ENCODE results near the gene NOXO1. TPM values are rescaled to one million over a fixed set of nuclear protein-coding genes. Genes with fewer than 3 reads are reported as not detected.

Gene NOXO1
- 1.3 and 1.7 TPM in 2 replicates for total RNA-seq (2021)
- long read RNA-seq, partial matches to known transcripts: 1 of 1 reads
- long read RNA-seq, other reads (novel, unspliced or antisense): 0 of 1 reads

- Mint-ChIP-seq H3K4me1 (peaks cover 19 to 26% of the 10 kb centered on the region in 2 experiments), H3K27ac (no peak within 1 kb of the TSS; a peak in 1 of 7 replicates), H3K36me3 (ENCODE audit: insufficient read depth in 1 of 3, low read depth in 3 of 3) (peaks cover 0 to 19% (median 18%) of the 10 kb centered on the region in 3 experiments; a peak in 6 of 7 replicates), H3K27me3 (ENCODE audit: low read depth) (peaks cover 40% of the 10 kb centered on the region), H3K9me3 (no peaks in the 10 kb centered on the region), H3K4me3 (peak within 1 kb of the TSS in 1 of 2 experiments; percentile 64; a peak in 4 of 5 replicates)
- Histone ChIP-seq H4K91ac (ENCODE audit: insufficient read length, low read depth, low read length) (no peak within 1 kb of the TSS), H2BK5ac (ENCODE audit: insufficient read length, low read length) (no peak within 1 kb of the TSS), H3K14ac (ENCODE audit: insufficient read depth, low read length) (no peak within 1 kb of the TSS; the same call in 1 of the 2 replicates), H3K4me1 (ENCODE audit: insufficient read depth, low read length) (no peaks in the 10 kb centered on the region), H2BK120ac (ENCODE audit: low read depth, low read length, poor library complexity, severe bottlenecking) (no peak within 1 kb of the TSS), H3K9me3 (ENCODE audit: control insufficient read depth, low read depth, low read length) (no peaks in the 10 kb centered on the region), H3K79me2 (ENCODE audit: insufficient read depth, low read length) (no peaks in the 10 kb centered on the region; the same call in 1 of the 2 replicates), H3T11ph (ENCODE audit: low read length) (no peak within 1 kb of the TSS), H3K23ac (ENCODE audit: insufficient read length, low read depth, low read length) (no peak within 1 kb of the TSS), H2AK5ac (ENCODE audit: insufficient read length, low read length) (no peak within 1 kb of the TSS), H3K18ac (ENCODE audit: insufficient read length, low read depth, low read length) (no peak within 1 kb of the TSS), H4K20me1 (ENCODE audit: control insufficient read depth, insufficient read depth, insufficient read length) (peaks cover 2% of the 10 kb centered on the region), H4K5ac (ENCODE audit: insufficient read length, low read depth, low read length) (no peak within 1 kb of the TSS), H3K56ac (ENCODE audit: insufficient read length, low read depth, low read length) (no peak within 1 kb of the TSS), H3K27me3 (ENCODE audit: insufficient read depth, low read length) (peaks cover 22% of the 10 kb centered on the region), H3K27ac (ENCODE audit: insufficient read length, low read depth, low read length) (no peak within 1 kb of the TSS), H2AFZ (ENCODE audit: low read length) (no peak within 1 kb of the TSS), H3K4me2 (ENCODE audit: insufficient read depth, insufficient read length, low read length) (peak within 1 kb of the TSS; percentile 40), H4K8ac (replicated peaks; ENCODE audit: insufficient read length, low read depth, low read length) (no peak within 1 kb of the TSS), H2BK15ac (ENCODE audit: low read depth, low read length) (no peak within 1 kb of the TSS), H3K23me2 (ENCODE audit: insufficient read length, low read depth, low read length, poor library complexity, severe bottlenecking) (peaks cover 24% of the 10 kb centered on the region), H2BK12ac (ENCODE audit: insufficient read length, low read depth, low read length) (no peak within 1 kb of the TSS), H3K79me1 (ENCODE audit: insufficient read depth, low read depth, low read length, poor library complexity, severe bottlenecking) (no peaks in the 10 kb centered on the region), H3K9ac (ENCODE audit: extremely low read depth, insufficient read length, low read length) (no peak within 1 kb of the TSS), H3K4ac (ENCODE audit: low read depth, low read length) (no peak within 1 kb of the TSS), H2BK20ac (ENCODE audit: low read depth, low read length, poor library complexity, severe bottlenecking) (no peak within 1 kb of the TSS)
- TF ChIP-seq CTCF (conservative IDR thresholded peaks at IDR 0.05): no peak
- no peak for DNase-seq
- WGBS (ENCODE audit: extremely low coverage, insufficient read length, low lambda C conversion rate): no CpG with 5 or more reads among the region's 6 CpGs
Observed at GRCh38 chr16:1981398-1981836, at the start of gene NOXO1. NOXO1 (minus strand) TSS chr16:1981469; CDS start chr16:1981179, 290 bp downstream.

Data from H9 (cell line).